ENCODE measurements around the gene LACRT.
A peak's percentile ranks its signal among the peaks of the same experiment; 100 is the strongest.

LACRT gene

GRCh38 chr12:54660320-54660962 lies 25.7 kb upstream of the LACRT start:
- no peaks in the 10 kb centered on the region for H3K36me3 ChIP-seq (ENCODE audit: insufficient read depth, low read length)
- peaks cover 4% of the 10 kb centered on the region; the same call in 1 of the 2 replicates for H3K4me1 ChIP-seq (ENCODE audit: insufficient read depth, low read length)
- no peak overlapping the region for H3K4me3 ChIP-seq (ENCODE audit: low read length)
- H3K27me3 ChIP-seq (ENCODE audit: insufficient read depth, low read length) = no peaks in the 10 kb centered on the region; the same call in 1 of the 2 replicates
- no peak overlapping the region for H3K9ac ChIP-seq (ENCODE audit: low read depth, low read length)
- no peak overlapping the region for H3K27ac ChIP-seq (ENCODE audit: low read depth, low read length)
- 91% methylated on average over 10 of the region's 10 CpGs for WGBS
- H3K9me3 ChIP-seq (ENCODE audit: insufficient read depth, low read depth, low read length) = no peaks in the 10 kb centered on the region

- Histone ChIP-seq H3K4me1 (ENCODE audit: insufficient read depth, low read length) (peaks cover 10% of the 10 kb centered on the region), H3K36me3 (ENCODE audit: insufficient read depth, low read length) (no peaks in the 10 kb centered on the region), H3K4me3 (ENCODE audit: low read length) (0 out of 2 replicates have a peak overlapping the region, but pooled peaks have one; percentile 28), H3K27me3 (ENCODE audit: insufficient read depth, low read length) (no peaks in the 10 kb centered on the region; the same call in 1 of the 2 replicates), H3K9me3 (ENCODE audit: insufficient read depth, low read depth, low read length) (no peaks in the 10 kb centered on the region), H3K9ac (ENCODE audit: low read depth, low read length) (no peak overlapping the region), H3K27ac (ENCODE audit: low read depth, low read length) (no peak overlapping the region)
- WGBS = 66% methylated on average over 19 of the region's 19 CpGs
Observed at GRCh38 chr12:54658306-54659264, 23.9 kb upstream of the LACRT start.

GRCh38 chr12:54657105-54657607 lies 22.5 kb upstream of the LACRT start:
- Histone ChIP-seq H3K36me3 (ENCODE audit: insufficient read depth, low read length) (no peaks in the 10 kb centered on the region), H3K27ac (ENCODE audit: low read depth, low read length) (no peak overlapping the region), H3K9me3 (ENCODE audit: insufficient read depth, low read depth, low read length) (no peaks in the 10 kb centered on the region), H3K4me1 (ENCODE audit: insufficient read depth, low read length) (peaks cover 10% of the 10 kb centered on the region), H3K9ac (ENCODE audit: low read depth, low read length) (no peak overlapping the region), H3K4me3 (ENCODE audit: low read length) (no peak overlapping the region), H3K27me3 (ENCODE audit: insufficient read depth, low read length) (no peaks in the 10 kb centered on the region; the same call in 1 of the 2 replicates)
- WGBS = 95% methylated on average over 5 of the region's 6 CpGs

GRCh38 chr12:54654926-54655325 lies 20.2 kb upstream of the LACRT start:
- H3K27me3 ChIP-seq (ENCODE audit: insufficient read depth, low read length) = no peaks in the 10 kb centered on the region; the same call in 1 of the 2 replicates
- no peak overlapping the region for H3K9ac ChIP-seq (ENCODE audit: low read depth, low read length)
- H3K27ac ChIP-seq (ENCODE audit: low read depth, low read length) = 0 out of 2 replicates have a peak overlapping the region, but pooled peaks have one; percentile 50
- H3K9me3 ChIP-seq (ENCODE audit: insufficient read depth, low read depth, low read length) = no peaks in the 10 kb centered on the region
- peaks cover 10% of the 10 kb centered on the region for H3K4me1 ChIP-seq (ENCODE audit: insufficient read depth, low read length)
- H3K4me3 ChIP-seq (ENCODE audit: low read length) = no peak overlapping the region
- WGBS = 25% methylated on average over 2 of the region's 2 CpGs
- H3K36me3 ChIP-seq (ENCODE audit: insufficient read depth, low read length) = no peaks in the 10 kb centered on the region

GRCh38 chr12:54653025-54653424 lies 18.3 kb upstream of the LACRT start:
- no peaks in the 10 kb centered on the region for H3K9me3 ChIP-seq (ENCODE audit: insufficient read depth, low read depth, low read length)
- no peak overlapping the region for H3K9ac ChIP-seq (ENCODE audit: low read depth, low read length)
- peaks cover 6% of the 10 kb centered on the region for H3K4me1 ChIP-seq (ENCODE audit: insufficient read depth, low read length)
- H3K36me3 ChIP-seq (ENCODE audit: insufficient read depth, low read length) = no peaks in the 10 kb centered on the region
- H3K4me3 ChIP-seq (ENCODE audit: low read length) = no peak overlapping the region
- no peaks in the 10 kb centered on the region for H3K27me3 ChIP-seq (ENCODE audit: insufficient read depth, low read length)
- H3K27ac ChIP-seq (ENCODE audit: low read depth, low read length) = no peak overlapping the region
- WGBS = 83% methylated on average over 9 of the region's 9 CpGs

- H3K36me3 ChIP-seq (ENCODE audit: insufficient read depth, low read length) = no peaks in the 10 kb centered on the region
- no peak overlapping the region for H3K9ac ChIP-seq (ENCODE audit: low read depth, low read length)
- H3K9me3 ChIP-seq (ENCODE audit: insufficient read depth, low read depth, low read length) = no peaks in the 10 kb centered on the region
- peaks cover 6% of the 10 kb centered on the region for H3K4me1 ChIP-seq (ENCODE audit: insufficient read depth, low read length)
- no peak overlapping the region for H3K27ac ChIP-seq (ENCODE audit: low read depth, low read length)
- 95% methylated on average over 5 of the region's 5 CpGs for WGBS
- H3K27me3 ChIP-seq (ENCODE audit: insufficient read depth, low read length) = no peaks in the 10 kb centered on the region; the same call in 1 of the 2 replicates
- no peak overlapping the region for H3K4me3 ChIP-seq (ENCODE audit: low read length)
Observed at GRCh38 chr12:54650889-54651288, 16.2 kb upstream of the LACRT start.

- WGBS = 66% methylated on average over 4 of the region's 4 CpGs
- H3K4me3 ChIP-seq (ENCODE audit: low read length) = no peak overlapping the region
- H3K9ac ChIP-seq (ENCODE audit: low read depth, low read length) = no peak overlapping the region
- no peaks in the 10 kb centered on the region for H3K36me3 ChIP-seq (ENCODE audit: insufficient read depth, low read length)
- no peak overlapping the region for H3K27ac ChIP-seq (ENCODE audit: low read depth, low read length)
- peaks cover 5% of the 10 kb centered on the region for H3K4me1 ChIP-seq (ENCODE audit: insufficient read depth, low read length)
- no peaks in the 10 kb centered on the region for H3K9me3 ChIP-seq (ENCODE audit: insufficient read depth, low read depth, low read length)
- H3K27me3 ChIP-seq (ENCODE audit: insufficient read depth, low read length) = no peaks in the 10 kb centered on the region; the same call in 1 of the 2 replicates
Observed at GRCh38 chr12:54650409-54650808, 15.7 kb upstream of the LACRT start.

- 85% methylated on average over 1 of the region's 1 CpG for WGBS
- H3K4me3 ChIP-seq (ENCODE audit: low read length) = no peak overlapping the region
- no peak overlapping the region for H3K9ac ChIP-seq (ENCODE audit: low read depth, low read length)
- no peaks in the 10 kb centered on the region; the same call in 1 of the 2 replicates for H3K27me3 ChIP-seq (ENCODE audit: insufficient read depth, low read length)
- H3K9me3 ChIP-seq (ENCODE audit: insufficient read depth, low read depth, low read length) = no peaks in the 10 kb centered on the region
- no peak overlapping the region for H3K27ac ChIP-seq (ENCODE audit: low read depth, low read length)
- no peaks in the 10 kb centered on the region for H3K36me3 ChIP-seq (ENCODE audit: insufficient read depth, low read length)
- H3K4me1 ChIP-seq (ENCODE audit: insufficient read depth, low read length) = no peaks in the 10 kb centered on the region
Observed at GRCh38 chr12:54649825-54650224, 15.1 kb upstream of the LACRT start.

- Histone ChIP-seq H3K9me3 (ENCODE audit: insufficient read depth, low read depth, low read length) (no peaks in the 10 kb centered on the region), H3K27me3 (ENCODE audit: insufficient read depth, low read length) (no peaks in the 10 kb centered on the region; the same call in 1 of the 2 replicates), H3K9ac (ENCODE audit: low read depth, low read length) (no peak within 1 kb of the TSS), H3K27ac (ENCODE audit: low read depth, low read length) (no peak within 1 kb of the TSS), H3K4me3 (ENCODE audit: low read length) (no peak within 1 kb of the TSS), H3K4me1 (ENCODE audit: insufficient read depth, low read length) (no peaks in the 10 kb centered on the region), H3K36me3 (ENCODE audit: insufficient read depth, low read length) (no peaks in the 10 kb centered on the region)
- 87% methylated on average over 1 of the region's 2 CpGs for WGBS
Observed at GRCh38 chr12:54648265-54648664, 13.6 kb upstream of the LACRT start, which contains the start of gene DCD. Gene DCD (minus strand): TSS chr12:54648365. CDS start chr12:54648303, 62 bp downstream.

GRCh38 chr12:54641554-54641953 lies 6.9 kb upstream of the LACRT start:
- Histone ChIP-seq H3K27ac (ENCODE audit: low read depth, low read length) (no peak overlapping the region), H3K4me1 (ENCODE audit: insufficient read depth, low read length) (no peaks in the 10 kb centered on the region), H3K4me3 (ENCODE audit: low read length) (no peak overlapping the region), H3K27me3 (ENCODE audit: insufficient read depth, low read length) (peaks cover 3% of the 10 kb centered on the region; the same call in 1 of the 2 replicates), H3K9me3 (ENCODE audit: insufficient read depth, low read depth, low read length) (no peaks in the 10 kb centered on the region), H3K36me3 (ENCODE audit: insufficient read depth, low read length) (no peaks in the 10 kb centered on the region), H3K9ac (ENCODE audit: low read depth, low read length) (no peak overlapping the region)
- WGBS = 92% methylated on average over 1 of the region's 1 CpG

GRCh38 chr12:54641089-54641488 lies 6.4 kb upstream of the LACRT start:
- Histone ChIP-seq H3K9ac (ENCODE audit: low read depth, low read length) (no peak overlapping the region), H3K4me1 (ENCODE audit: insufficient read depth, low read length) (no peaks in the 10 kb centered on the region), H3K4me3 (ENCODE audit: low read length) (no peak overlapping the region), H3K36me3 (ENCODE audit: insufficient read depth, low read length) (no peaks in the 10 kb centered on the region), H3K27me3 (ENCODE audit: insufficient read depth, low read length) (peaks cover 3% of the 10 kb centered on the region; the same call in 1 of the 2 replicates), H3K9me3 (ENCODE audit: insufficient read depth, low read depth, low read length) (no peaks in the 10 kb centered on the region), H3K27ac (ENCODE audit: low read depth, low read length) (no peak overlapping the region)
- WGBS = 94% methylated on average over 4 of the region's 4 CpGs
